Ramos (cell line): ENCODE measurements around the gene CENPL.

Experiments
- in situ Hi-C: fragments of 300-500 bp; cut with MboI; formaldehyde crosslinking; loops from one replicate; pipeline ENCODE4 v1.14.3; 2022; ENCODE audit warnings: low sequenced_read_pairs; ENCODE audit not compliant: unreplicated experiment

CENPL gene

GRCh38 chr1:173860065-173860464 lies 35.4 kb upstream of the CENPL start:
- in situ Hi-C loops = loop anchor here (25.0 kb wide), 1 partner anchor 1152 kb away; the partner anchor contains the start of gene MRPS14

- in situ Hi-C loops = loop anchor here (25.0 kb wide), 1 partner anchor 1153 kb away; the partner anchor contains the start of gene MRPS14
Observed at GRCh38 chr1:173859547-173859946, 34.9 kb upstream of the CENPL start.

GRCh38 chr1:173857363-173857917 lies 32.8 kb upstream of the CENPL start:
- in situ Hi-C loops = loop anchor here (25.0 kb wide), 1 partner anchor 1155 kb away; the partner anchor contains the start of gene MRPS14

- in situ Hi-C loops = loop anchor here (25.0 kb wide), 1 partner anchor 1155 kb away; the partner anchor contains the start of gene MRPS14
Observed at GRCh38 chr1:173856903-173857302, 32.2 kb upstream of the CENPL start.

GRCh38 chr1:173856014-173856413 lies 31.3 kb upstream of the CENPL start:
- in situ Hi-C loops = loop anchor here (25.0 kb wide), 1 partner anchor 1156 kb away; the partner anchor contains the start of gene MRPS14

- in situ Hi-C loops = loop anchor here (25.0 kb wide), 1 partner anchor 1159 kb away; the partner anchor contains the start of gene MRPS14
Observed at GRCh38 chr1:173853074-173853473, 28.4 kb upstream of the CENPL start.

- in situ Hi-C loops = loop anchor here (25.0 kb wide), 1 partner anchor 1160 kb away; the partner anchor contains the start of gene MRPS14
Observed at GRCh38 chr1:173852105-173852504, 27.4 kb upstream of the CENPL start.

- in situ Hi-C loops = no loop called here
Observed at GRCh38 chr1:173832748-173833147, 8.1 kb upstream of the CENPL start.

GRCh38 chr1:173827611-173828010 lies 2.9 kb upstream of the CENPL start:
- in situ Hi-C loops = no loop called here

GRCh38 chr1:173823781-173824314 lies 835 bp downstream of the CENPL start:
- in situ Hi-C loops = loop anchor here (25.0 kb wide), 1 partner anchor 1087 kb away; no protein-coding TSS in a partner anchor

- in situ Hi-C loops = loop anchor here (25.0 kb wide), 1 partner anchor 1084 kb away; no protein-coding TSS in a partner anchor
Observed at GRCh38 chr1:173821680-173822079, 3.0 kb downstream of the CENPL start.

- in situ Hi-C loops = loop anchor here (10.0 to 25.0 kb wide), 2 partner anchors 384 to 1081 kb away; no protein-coding TSS in a partner anchor
Observed at GRCh38 chr1:173818459-173818858, 6.2 kb downstream of the CENPL start.

GRCh38 chr1:173813654-173814053 lies 11.0 kb downstream of the CENPL start:
- in situ Hi-C loops = loop anchor here (10.0 to 25.0 kb wide), 2 partner anchors 379 to 1076 kb away; no protein-coding TSS in a partner anchor

- in situ Hi-C loops = loop anchor here (25.0 kb wide), 1 partner anchor 1066 kb away; no protein-coding TSS in a partner anchor
Observed at GRCh38 chr1:173802961-173803360, 21.7 kb downstream of the CENPL start.

GRCh38 chr1:173799995-173800394 lies 24.7 kb downstream of the CENPL start:
- in situ Hi-C loops = loop anchor here (25.0 kb wide), 1 partner anchor 1063 kb away; no protein-coding TSS in a partner anchor

GRCh38 chr1:173798078-173798477 lies 26.6 kb downstream of the CENPL start:
- in situ Hi-C loops = no loop called here

GRCh38 chr1:173789841-173790240 lies 34.8 kb downstream of the CENPL start:
- in situ Hi-C loops = no loop called here

GRCh38 chr1:173784997-173785396 lies 39.7 kb downstream of the CENPL start:
- in situ Hi-C loops = no loop called here

GRCh38 chr1:173779936-173780335 lies 44.7 kb downstream of the CENPL start:
- in situ Hi-C loops = no loop called here

GRCh38 chr1:173775578-173776226 lies 49.0 kb downstream of the CENPL start:
- in situ Hi-C loops = no loop called here

GRCh38 chr1:173771560-173771959 lies 53.1 kb downstream of the CENPL start:
- in situ Hi-C loops = no loop called here
